Naive thymus-derived CD8-positive, alpha-beta T cell (primary cell): ENCODE measurements around the gene TAMM41. TPM values are rescaled to one million over a fixed set of nuclear protein-coding genes. Genes with fewer than 3 reads are reported as not detected.
A peak's percentile ranks its signal among the peaks of the same experiment; 100 is the strongest.
"Not testable (repeated sequence)": the region's sequence is repeated elsewhere in the genome, so short reads cannot be mapped to it uniquely, and the experiment has no call there.

Experiments
- ATAC-seq, 2 donors: fragments of 150-1000 bp; cut with Tn5 transposase in 1 of 2; sonication (Bioruptor Pico), chemical (Tn5 transposase) in 1 of 2; 1 replicate in 1 of 2; 2 replicates in 1 of 2; pipeline ENCODE4 v1.10.0; 2021; ENCODE audit warnings: mild to moderate bottlenecking in 2 of 2, moderate library complexity in 2 of 2
- POLR2A ChIA-PET: fragments of 350-600 bp; sonication (Branson Sonifier 250); formaldehyde crosslinking; loops from one replicate; lab custom pipeline; 2021; ENCODE audit warnings: antibody characterized with exemption; lab: Charles Lee
- DNase-seq, 10 donors: peaks; one replicate each; pipeline versions ENCODE4 v3.0.0 to v3.0.0-alpha.2; 2020 to 2022
- H3K27ac Mint-ChIP-seq, 10 donors: one replicate each; pipeline ENCODE4 v1.8.0; 2020 to 2022; ENCODE audit warnings: mild to moderate bottlenecking in 10 of 10, mixed read lengths in 10 of 10, moderate library complexity in 4 of 10, inconsistent platforms in 1 of 10
- H3K27me3 Mint-ChIP-seq, 5 donors: one replicate each; pipeline ENCODE4 v1.8.0; 2021 to 2022; ENCODE audit warnings: mixed read lengths in 5 of 5
- H3K36me3 Mint-ChIP-seq, 3 donors: one replicate each; pipeline ENCODE4 v1.8.0; 2020 to 2022; ENCODE audit warnings: mixed read lengths in 3 of 3, mild to moderate bottlenecking in 2 of 3, inconsistent platforms in 1 of 3
- H3K4me1 Mint-ChIP-seq, 4 donors: one replicate each; pipeline ENCODE4 v1.8.0; 2021 to 2022; ENCODE audit warnings: mixed read lengths in 4 of 4
- H3K4me3 Mint-ChIP-seq, 10 donors: one replicate each; pipeline ENCODE4 v1.8.0; 2020 to 2022; ENCODE audit warnings: mild to moderate bottlenecking in 10 of 10, mixed read lengths in 10 of 10, moderate library complexity in 6 of 10, inconsistent platforms in 1 of 10
- H3K9me3 Mint-ChIP-seq, 9 donors: one replicate each; pipeline ENCODE4 v1.8.0; 2020 to 2022; ENCODE audit warnings: mixed read lengths in 9 of 9, mild to moderate bottlenecking in 3 of 9, inconsistent platforms in 1 of 9, moderate library complexity in 1 of 9
- polyA plus RNA-seq, 3 donors: library from polyadenylated mRNA; unstranded; fragments of 300-500 nt; fragmentation: Illumina TruSeq; gene quantifications; one replicate each; pipeline ENCODE4 v1.2.3, GENCODE V29; 2021
- total RNA-seq, 8 experiments: library from RNA in 2 of 8; stranded (reverse) in 2 of 8; gene quantifications; one replicate each; pipeline ENCODE4 v1.2.3 and lab custom pipeline; 2021 to 2026

TAMM41 gene, protein sequence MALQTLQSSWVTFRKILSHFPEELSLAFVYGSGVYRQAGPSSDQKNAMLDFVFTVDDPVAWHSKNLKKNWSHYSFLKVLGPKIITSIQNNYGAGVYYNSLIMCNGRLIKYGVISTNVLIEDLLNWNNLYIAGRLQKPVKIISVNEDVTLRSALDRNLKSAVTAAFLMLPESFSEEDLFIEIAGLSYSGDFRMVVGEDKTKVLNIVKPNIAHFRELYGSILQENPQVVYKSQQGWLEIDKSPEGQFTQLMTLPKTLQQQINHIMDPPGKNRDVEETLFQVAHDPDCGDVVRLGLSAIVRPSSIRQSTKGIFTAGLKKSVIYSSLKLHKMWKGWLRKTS
- 10 to 100 TPM; 42.0 to 42.7 TPM for total RNA-seq
- 10 to 100 TPM; 15.7 to 37.1 (median 21.3) TPM for polyA plus RNA-seq
- 11.8 to 22.8 (median 14.8) reads per million in 6 experiments for total RNA-seq (lab: John Stamatoyannopoulos, UW)

DNA sequence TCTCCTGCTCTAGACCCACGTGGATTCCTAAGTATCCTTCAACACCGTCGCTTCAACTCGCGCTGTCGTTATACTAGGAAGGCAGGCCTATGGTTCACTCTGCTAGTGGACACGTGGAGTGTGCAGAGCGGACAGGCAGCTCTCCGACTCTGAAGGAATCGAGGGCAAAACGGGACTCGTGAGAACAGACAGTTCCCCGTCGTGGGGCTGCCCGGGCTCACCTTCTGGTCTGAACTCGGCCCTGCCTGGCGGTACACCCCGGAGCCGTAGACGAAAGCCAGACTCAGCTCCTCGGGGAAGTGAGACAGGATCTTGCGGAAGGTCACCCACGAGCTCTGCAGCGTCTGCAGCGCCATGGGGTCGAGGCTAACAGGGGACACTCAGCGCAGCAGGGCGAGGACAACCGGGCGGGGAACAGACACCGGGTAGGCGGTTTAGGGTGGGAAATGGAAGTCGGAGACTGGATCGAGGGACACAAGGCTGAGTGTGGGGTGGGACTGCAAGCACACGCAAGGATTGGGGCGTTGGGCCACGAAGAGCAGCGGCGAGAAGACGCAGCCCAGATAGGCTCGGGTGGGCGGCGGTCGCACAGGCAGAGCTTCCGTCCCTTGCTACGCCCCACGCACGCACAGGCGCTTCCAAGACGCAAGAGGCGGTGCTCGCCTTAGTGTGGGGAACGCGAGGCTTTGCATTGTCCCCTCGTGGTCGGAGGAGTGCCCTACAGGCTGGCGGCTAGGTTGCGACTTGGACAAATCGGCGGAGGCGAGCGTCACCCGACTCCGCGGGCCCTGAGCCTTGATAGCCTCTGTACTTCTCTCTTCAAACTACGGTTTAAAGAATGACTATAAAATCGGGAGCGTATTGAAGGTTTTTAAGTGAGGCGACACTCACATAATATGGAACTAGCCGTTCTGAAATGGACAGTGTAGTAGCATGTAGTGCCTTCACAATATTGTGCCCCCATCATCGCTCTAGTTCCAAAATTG lies at the start of gene TAMM41:
TAMM41 (minus strand) TSS at position 605 of the 986 bp plus-strand sequence; CDS start at position 356, 249 bp downstream.
- peak; percentile 98 to 99 for ATAC-seq

DNA sequence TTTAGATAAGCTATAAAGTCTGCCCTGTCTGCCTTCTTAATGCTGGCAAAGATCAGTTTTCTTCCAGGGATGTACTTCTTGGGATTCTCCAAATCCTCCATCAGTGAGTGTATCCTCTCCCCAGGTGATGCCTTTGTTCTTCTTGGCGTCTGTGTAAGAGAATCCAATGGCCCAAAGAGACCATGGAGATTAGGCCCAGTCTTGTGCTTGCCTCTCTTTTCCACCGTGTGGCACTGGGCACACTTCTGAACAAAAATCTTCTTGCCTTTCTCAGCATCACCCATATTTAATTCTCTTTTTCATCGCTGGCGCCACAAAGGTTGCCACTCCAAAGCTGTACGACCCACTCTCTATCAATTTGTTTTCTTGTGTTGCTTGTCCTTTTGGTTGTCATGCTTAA lies 32.2 kb upstream of the TAMM41 start:
- DNase-seq (no peak), ATAC-seq (no peak)
- Mint-ChIP-seq H3K36me3 (no peaks in the 10 kb centered on the region), H3K27me3 (peaks cover 2 to 17% (median 9%) of the 10 kb centered on the region in 5 donors), H3K27ac (no peak overlapping the region), H3K4me1 (no peaks in the 10 kb centered on the region), H3K4me3 (no peak overlapping the region), H3K9me3 (no peaks in the 10 kb centered on the region)
- POLR2A ChIA-PET: no interaction called here

More for the DNA sequence above, at the start of gene TAMM41:
- peak within 1 kb of the TSS; percentile 94 to 99 (median 98) for H3K27ac Mint-ChIP-seq
- H3K4me3 Mint-ChIP-seq: peak within 1 kb of the TSS; percentile 95 to 99 (median 99)
- H3K4me1 Mint-ChIP-seq: peaks cover 24 to 56% (median 47%) of the 10 kb centered on the region in 4 donors
- H3K36me3 Mint-ChIP-seq: peaks cover 0 to 31% (median 9%) of the 10 kb centered on the region in 3 donors
- H3K9me3 Mint-ChIP-seq: no peaks in the 10 kb centered on the region
- peak; percentile 73 to 94 (median 86) for DNase-seq
- POLR2A ChIA-PET: interaction anchor here (0.6 to 2.0 kb wide), 8 partner anchors 10 to 817 kb away, joined by 3 to 8 read pairs (median 4); partner anchors contain the start of genes RAF1, TSEN2 and VGLL4
- H3K27me3 Mint-ChIP-seq: peaks cover 0 to 2% (median 0%) of the 10 kb centered on the region in 5 donors

DNA sequence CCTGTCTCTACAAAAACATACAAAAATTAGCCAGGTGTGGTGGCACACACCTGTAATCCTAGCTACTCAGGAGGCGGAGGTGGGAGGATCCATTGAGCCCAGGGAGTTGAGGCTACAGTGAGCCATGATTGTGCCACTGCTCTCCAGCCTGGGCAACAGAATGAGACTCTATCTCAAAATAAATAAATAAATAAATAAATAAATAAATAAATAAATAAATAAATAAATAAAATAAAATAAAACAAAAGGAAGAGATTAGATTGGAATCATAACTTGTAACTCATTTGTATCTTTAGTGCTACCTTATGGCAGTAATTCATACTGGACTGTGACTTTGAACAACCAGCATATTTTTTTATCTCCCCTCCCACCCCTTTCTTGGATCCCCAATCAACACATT lies 28.0 kb upstream of the TAMM41 start:
- H3K27ac Mint-ChIP-seq, H3K36me3 Mint-ChIP-seq, POLR2A ChIA-PET, DNase-seq, ATAC-seq, H3K9me3 Mint-ChIP-seq, H3K4me1 Mint-ChIP-seq, H3K4me3 Mint-ChIP-seq: not testable (repeated sequence)
- peaks cover 9 to 26% (median 12%) of the 10 kb centered on the region in 5 donors for H3K27me3 Mint-ChIP-seq

DNA sequence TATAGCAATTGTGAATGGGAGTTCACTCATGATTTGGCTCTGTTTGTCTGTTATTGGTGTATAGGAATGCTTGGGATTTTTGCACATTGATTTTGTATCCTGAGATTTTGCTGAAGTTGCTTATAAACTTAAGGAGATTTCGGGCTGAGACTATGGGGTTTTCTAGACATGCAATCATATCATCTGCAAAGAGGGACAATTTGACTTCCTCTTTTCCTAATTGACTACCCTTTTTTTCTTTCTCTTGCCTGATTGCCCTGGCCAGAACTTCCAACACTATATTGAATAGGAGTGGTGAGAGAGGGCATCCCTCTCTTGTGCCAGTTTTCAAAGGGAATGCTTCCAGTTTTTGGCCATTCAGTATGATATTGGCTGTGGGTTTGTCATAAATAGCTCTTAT lies 17.1 kb upstream of the TAMM41 start:
- H3K27ac Mint-ChIP-seq: peak overlapping the region in 1 of 10 donors; percentile 9
- peaks cover 0 to 29% (median 9%) of the 10 kb centered on the region in 9 donors for H3K9me3 Mint-ChIP-seq
- H3K4me1 Mint-ChIP-seq, H3K36me3 Mint-ChIP-seq, POLR2A ChIA-PET, ATAC-seq, DNase-seq, H3K4me3 Mint-ChIP-seq: not testable (repeated sequence)
- H3K27me3 Mint-ChIP-seq: peaks cover 12 to 40% (median 22%) of the 10 kb centered on the region in 5 donors

DNA sequence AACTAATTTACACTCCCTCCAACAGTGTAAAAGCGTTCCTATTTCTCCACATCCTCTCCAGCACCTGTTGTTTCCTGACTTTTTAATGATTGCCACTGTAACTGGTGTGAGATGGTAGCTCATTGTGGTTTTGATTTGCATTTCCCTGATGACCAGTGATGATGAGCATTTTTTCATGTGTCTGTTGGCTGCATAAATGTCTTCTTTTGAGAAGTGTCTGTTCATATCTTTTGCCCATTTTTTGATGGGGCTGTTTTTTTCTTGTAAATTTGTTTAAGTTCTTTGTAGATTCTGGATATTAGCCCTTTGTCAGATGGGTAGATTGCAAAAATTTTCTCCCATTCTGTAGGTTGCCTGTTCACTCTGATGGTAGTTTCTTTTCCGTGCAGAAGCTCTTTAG lies 15.9 kb upstream of the TAMM41 start:
- POLR2A ChIA-PET, H3K36me3 Mint-ChIP-seq, H3K27ac Mint-ChIP-seq, DNase-seq, H3K4me1 Mint-ChIP-seq, ATAC-seq, H3K4me3 Mint-ChIP-seq: not testable (repeated sequence)
- Mint-ChIP-seq H3K27me3 (peaks cover 14 to 40% (median 20%) of the 10 kb centered on the region in 5 donors), H3K9me3 (peaks cover 0 to 29% (median 9%) of the 10 kb centered on the region in 9 donors)

DNA sequence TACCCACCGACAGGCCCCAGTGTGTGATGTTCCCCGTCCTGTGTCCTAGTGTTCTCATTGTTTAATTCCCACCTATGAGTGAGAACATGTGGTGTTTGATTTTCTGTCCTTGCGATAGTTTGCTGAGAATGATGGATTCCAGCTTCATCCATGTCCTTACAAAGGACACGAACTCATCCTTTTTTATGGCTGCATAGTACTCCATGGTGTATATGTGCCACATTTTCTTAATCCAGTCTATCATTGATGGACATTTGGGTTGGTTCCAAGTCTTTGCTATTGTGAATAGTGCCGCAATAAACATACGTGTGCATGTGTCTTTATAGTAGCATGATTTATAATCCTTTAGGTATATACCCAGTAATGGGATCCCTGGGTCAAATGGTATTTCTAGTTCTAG lies 15.5 kb upstream of the TAMM41 start:
- H3K27me3 Mint-ChIP-seq: peaks cover 14 to 40% (median 20%) of the 10 kb centered on the region in 5 donors
- ATAC-seq: not testable (repeated sequence)

DNA sequence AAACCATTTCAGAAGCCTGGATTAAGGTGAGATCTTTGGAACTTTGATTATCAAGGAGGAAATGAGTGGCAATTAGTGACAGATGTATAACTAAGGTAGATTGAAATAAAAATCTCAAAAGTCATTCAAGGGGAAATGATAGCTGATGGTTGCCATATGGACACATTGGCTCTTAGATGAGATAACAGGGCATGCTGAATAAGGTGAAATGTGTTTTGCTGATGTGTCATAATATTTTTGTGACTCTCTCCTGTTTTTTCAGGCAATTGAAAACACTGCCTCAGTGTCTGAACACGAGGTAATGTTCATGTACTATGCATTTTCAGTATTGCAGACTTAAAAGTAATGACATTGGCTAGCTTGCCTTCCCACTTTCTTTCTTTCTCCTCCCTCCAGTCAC lies 13.5 kb upstream of the TAMM41 start:
- ATAC-seq, DNase-seq, POLR2A ChIA-PET, H3K4me3 Mint-ChIP-seq, H3K36me3 Mint-ChIP-seq, H3K4me1 Mint-ChIP-seq, H3K27ac Mint-ChIP-seq: not testable (repeated sequence)
- H3K9me3 Mint-ChIP-seq: peaks cover 0 to 30% (median 12%) of the 10 kb centered on the region in 9 donors
- H3K27me3 Mint-ChIP-seq: peaks cover 9 to 22% (median 15%) of the 10 kb centered on the region in 5 donors

More for the DNA sequence above, 15.5 kb upstream of the TAMM41 start:
- DNase-seq, H3K4me1 Mint-ChIP-seq, H3K27ac Mint-ChIP-seq, POLR2A ChIA-PET, H3K36me3 Mint-ChIP-seq, H3K4me3 Mint-ChIP-seq: not testable (repeated sequence)
- peaks cover 0 to 29% (median 9%) of the 10 kb centered on the region in 9 donors for H3K9me3 Mint-ChIP-seq

DNA sequence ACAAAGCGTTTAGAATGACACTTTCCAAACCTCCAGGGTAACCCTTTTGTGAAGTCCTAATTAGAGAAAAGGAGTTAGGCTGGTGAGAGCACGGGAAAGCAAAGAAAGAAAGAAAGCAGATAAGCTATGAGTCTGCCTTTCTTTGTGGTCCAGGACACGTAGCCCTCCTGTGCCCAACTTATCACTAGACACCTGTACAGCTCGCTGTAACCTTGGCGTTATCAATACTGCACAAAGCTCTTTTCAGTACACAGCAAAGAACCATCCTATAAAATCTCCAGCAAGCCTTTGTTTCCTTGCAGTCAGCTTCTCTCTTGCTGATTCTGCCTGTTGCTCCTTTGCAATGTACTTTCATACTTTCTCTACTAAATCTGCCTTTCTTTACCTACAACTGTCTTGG lies 6.8 kb upstream of the TAMM41 start:
- no peak overlapping the region for H3K4me3 Mint-ChIP-seq
- peaks cover 0 to 10% (median 0%) of the 10 kb centered on the region in 9 donors for H3K9me3 Mint-ChIP-seq
- peaks cover 0 to 6% (median 5%) of the 10 kb centered on the region in 3 donors for H3K36me3 Mint-ChIP-seq
- H3K4me1 Mint-ChIP-seq: peaks cover 0 to 4% (median under 1%) of the 10 kb centered on the region in 4 donors
- ATAC-seq (no peak), DNase-seq (no peak)
- POLR2A ChIA-PET: no interaction called here
- H3K27ac Mint-ChIP-seq: no peak overlapping the region
- peaks cover 0 to 19% (median 3%) of the 10 kb centered on the region in 5 donors for H3K27me3 Mint-ChIP-seq

DNA sequence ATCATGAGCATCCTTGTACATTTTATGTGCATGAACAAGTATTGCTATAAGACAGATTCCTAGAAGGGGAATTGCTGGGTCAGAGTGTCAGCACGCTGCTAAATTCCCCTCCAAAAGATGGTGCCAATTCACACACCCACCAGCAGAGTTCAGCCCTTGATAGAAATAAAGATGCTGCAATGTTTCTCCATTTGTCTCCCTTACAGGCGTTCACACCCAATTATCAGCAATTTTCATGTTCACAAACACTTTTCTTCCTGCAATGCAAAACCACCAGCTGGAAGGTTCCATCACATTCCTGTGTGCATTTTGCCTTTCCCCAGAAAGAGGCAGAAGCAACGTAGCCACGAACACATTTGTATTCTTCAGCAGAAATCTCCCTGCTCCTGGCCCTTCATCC lies 3.3 kb upstream of the TAMM41 start:
- ATAC-seq (no peak), DNase-seq (no peak)
- peaks cover 15 to 33% (median 31%) of the 10 kb centered on the region in 4 donors for H3K4me1 Mint-ChIP-seq
- H3K4me3 Mint-ChIP-seq: no peak overlapping the region
- no peak overlapping the region for H3K27ac Mint-ChIP-seq
- POLR2A ChIA-PET: no interaction called here
- H3K9me3 Mint-ChIP-seq: peaks cover 0 to 2% (median 0%) of the 10 kb centered on the region in 9 donors
- H3K27me3 Mint-ChIP-seq: peaks cover 0 to 13% (median 0%) of the 10 kb centered on the region in 5 donors
- H3K36me3 Mint-ChIP-seq: peaks cover 0 to 2% (median 2%) of the 10 kb centered on the region in 3 donors

DNA sequence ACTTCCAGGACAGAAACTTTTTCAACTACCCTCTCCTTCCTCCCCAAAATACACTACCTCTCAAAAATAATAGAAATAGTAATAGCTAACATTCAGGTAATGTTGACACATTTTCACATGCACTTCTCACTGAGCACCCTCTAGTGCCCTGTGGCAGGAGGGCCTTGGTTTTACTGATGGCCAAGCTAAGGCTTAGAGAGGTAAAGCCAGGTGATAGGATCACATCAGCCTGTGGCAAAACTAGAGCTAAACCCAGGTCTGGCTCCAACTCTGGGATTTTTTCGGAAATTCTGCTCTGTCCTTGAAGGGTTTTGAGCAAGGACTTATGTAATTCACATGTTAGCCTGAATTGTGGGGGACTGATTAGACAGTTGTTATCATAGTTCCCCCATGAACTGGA lies 922 bp upstream of the TAMM41 start:
- peak overlapping the region; percentile 95 to 99 (median 99) for H3K4me3 Mint-ChIP-seq
- peaks cover 24 to 51% (median 45%) of the 10 kb centered on the region in 4 donors for H3K4me1 Mint-ChIP-seq
- no peaks in the 10 kb centered on the region for H3K9me3 Mint-ChIP-seq
- H3K27me3 Mint-ChIP-seq: peaks cover 0 to 7% (median 0%) of the 10 kb centered on the region in 5 donors
- no peak for ATAC-seq
- H3K36me3 Mint-ChIP-seq: peaks cover 0 to 20% (median 7%) of the 10 kb centered on the region in 3 donors
- POLR2A ChIA-PET: interaction anchor here (1.4 to 2.0 kb wide), 2 partner anchors 43 to 204 kb away, joined by 5 to 7 read pairs; partner anchors contain the start of gene VGLL4
- H3K27ac Mint-ChIP-seq: peak overlapping the region; percentile 94 to 99 (median 98)
- peak in 3 of 10 donors; percentile 7 to 12 (median 7) for DNase-seq

DNA sequence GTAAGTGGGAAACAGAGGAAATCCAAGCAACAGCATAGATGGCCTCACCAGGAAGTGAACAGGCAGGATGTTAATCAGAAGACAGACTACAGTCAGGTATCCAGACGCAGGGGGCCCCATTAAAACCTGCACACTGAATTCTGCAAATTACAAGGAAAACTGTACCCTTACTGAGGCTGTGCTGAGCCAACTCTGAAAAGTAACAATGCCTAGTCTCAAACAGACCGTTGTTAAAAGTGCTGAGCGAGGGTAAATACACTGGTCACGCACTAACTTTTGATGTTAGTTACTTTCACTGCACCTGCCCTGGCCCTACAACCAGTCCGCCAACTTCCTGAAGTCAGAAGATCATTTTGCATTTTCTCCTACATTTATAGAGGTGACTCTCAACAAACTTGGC lies 1.0 kb downstream of the TAMM41 start:
- DNase-seq: peak in 3 of 10 donors; percentile 13 to 25 (median 19)
- no peak for ATAC-seq
- Mint-ChIP-seq H3K9me3 (no peaks in the 10 kb centered on the region), H3K4me1 (peaks cover 24 to 57% (median 47%) of the 10 kb centered on the region in 4 donors), H3K36me3 (peaks cover 0 to 36% (median 10%) of the 10 kb centered on the region in 3 donors), H3K27ac (peak overlapping the region; percentile 94 to 99 (median 98)), H3K27me3 (peaks cover 0 to 2% (median 0%) of the 10 kb centered on the region in 5 donors), H3K4me3 (peak overlapping the region; percentile 95 to 99 (median 99))
- POLR2A ChIA-PET: interaction anchor here (1.4 to 2.0 kb wide), 2 partner anchors 202 to 638 kb away, joined by 7 to 8 read pairs; partner anchors contain the start of genes TSEN2 and VGLL4

DNA sequence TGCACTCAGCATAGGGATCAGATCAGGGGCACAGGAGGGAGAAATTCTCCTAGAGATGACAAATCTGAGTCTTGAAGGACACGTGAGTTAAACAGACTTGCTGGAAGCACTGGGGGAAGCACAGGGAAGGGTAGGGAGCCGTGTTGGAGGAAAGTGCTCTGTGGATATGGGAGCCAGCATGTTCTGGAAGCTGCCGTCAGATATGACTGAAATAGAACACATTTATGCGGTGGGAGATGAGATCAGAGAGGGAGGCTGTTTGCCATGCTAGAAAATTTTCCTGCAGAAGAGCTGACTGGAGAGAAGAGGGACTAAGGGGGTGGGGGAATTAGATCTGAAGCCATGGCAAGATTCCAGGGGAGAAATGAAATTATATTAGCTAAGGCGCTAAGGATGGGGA lies 1.8 kb downstream of the TAMM41 start:
- Mint-ChIP-seq H3K36me3 (peaks cover 0 to 43% (median 16%) of the 10 kb centered on the region in 3 donors), H3K27ac (peak overlapping the region; percentile 70 to 99 (median 98)), H3K4me1 (peaks cover 22 to 62% (median 47%) of the 10 kb centered on the region in 4 donors)

More for the DNA sequence above, 1.8 kb downstream of the TAMM41 start:
- ATAC-seq (no peak), DNase-seq (no peak)
- Mint-ChIP-seq H3K9me3 (no peaks in the 10 kb centered on the region), H3K27me3 (no peaks in the 10 kb centered on the region), H3K4me3 (peak overlapping the region; percentile 95 to 99 (median 99))
- POLR2A ChIA-PET: no interaction called here
